Measurements from ENCODE around the gene CYP39A1.

The CYP39A1 gene

DNA sequence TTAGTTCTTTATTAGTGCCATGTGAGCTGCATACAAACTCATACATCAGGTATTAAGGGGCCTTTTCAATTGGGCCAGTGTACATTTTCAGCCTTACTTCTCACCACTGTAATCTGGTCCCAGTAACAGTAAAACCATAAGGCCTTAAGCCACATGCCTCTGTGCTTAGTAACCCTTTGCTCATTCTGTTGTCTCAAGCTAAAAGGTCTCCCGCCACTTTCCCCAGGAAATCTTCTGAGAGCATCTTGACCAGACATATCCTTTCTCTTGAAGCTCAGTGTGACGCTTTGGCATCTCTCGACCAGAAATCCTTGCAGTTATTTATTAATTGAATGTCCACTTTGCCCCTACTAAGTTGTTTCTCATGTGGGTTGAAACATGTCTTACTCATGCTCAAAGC, 68.0 kb downstream of the CYP39A1 start:
- no peak for DNase-seq

DNA sequence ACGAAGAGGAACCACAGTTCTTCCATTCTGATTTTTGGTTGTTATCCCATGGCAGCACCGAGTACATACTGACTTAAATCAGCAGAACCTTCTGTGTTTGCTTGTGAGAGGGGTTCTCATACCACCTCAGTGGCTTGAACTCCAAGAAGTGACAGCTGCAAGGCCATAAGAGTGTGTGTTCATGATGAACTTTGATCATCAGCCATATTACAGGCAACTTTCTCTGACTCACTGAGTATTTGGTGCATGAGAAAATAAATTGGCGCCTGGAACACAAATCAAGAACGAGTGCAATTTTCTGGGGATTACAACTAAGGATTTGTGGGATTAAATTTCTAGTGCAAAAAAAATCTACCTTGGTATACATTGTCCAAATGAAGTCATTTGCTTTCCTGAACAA, 68.9 kb downstream of the CYP39A1 start:
- no peak for DNase-seq

DNA sequence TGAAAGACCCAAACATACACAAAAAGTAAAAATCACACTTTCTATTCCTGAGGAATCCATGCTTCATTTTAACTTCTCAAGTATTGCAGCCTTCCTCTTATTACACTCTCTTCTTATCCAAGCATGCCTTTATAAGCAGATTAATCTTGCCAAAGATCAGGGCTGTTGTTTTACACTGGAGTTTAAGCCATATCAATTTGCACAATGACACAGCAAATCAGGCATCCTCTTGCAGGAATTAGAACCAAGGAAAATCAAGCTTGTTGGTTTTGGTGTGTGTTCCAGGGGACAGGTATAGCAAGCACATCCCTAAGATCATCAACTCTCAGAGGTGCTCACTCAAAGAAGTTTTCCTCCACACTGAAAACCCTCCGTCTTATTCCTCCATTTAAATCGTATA, 69.5 kb downstream of the CYP39A1 start:
- DNase-seq = no peak

DNA sequence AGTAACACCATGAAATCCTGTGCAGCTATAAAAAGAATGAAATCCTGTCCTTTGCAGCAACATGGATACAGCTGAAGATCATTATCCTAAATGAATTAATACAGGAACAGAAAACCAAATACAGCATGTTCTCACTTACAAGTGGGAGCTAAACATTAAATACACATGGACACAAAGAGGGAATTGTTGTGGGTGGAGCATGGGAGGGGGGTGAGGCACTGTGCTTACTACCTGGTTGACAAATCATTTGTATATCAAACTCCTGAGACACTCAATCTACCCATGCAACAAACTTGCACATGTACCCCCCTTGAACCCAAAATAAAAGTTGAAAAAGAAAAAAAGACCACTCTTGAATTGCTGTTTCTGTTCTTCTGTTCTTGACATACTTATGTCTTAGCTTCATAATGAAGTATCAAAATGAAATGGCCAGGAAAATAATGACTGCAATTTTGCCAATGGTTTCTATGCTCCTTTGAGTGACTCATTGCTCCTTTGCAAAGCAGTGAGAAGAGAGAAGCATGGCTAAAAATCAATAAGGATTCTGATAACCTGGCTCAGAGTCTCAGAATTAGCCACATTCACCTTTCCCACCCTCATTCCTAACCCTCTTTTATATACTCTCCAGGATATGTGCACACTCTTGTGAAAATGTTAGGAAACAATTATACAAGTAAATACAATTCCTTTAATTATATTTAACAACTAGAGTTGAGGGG, 71.0 kb downstream of the CYP39A1 start:
- DNase-seq = no peak

DNA sequence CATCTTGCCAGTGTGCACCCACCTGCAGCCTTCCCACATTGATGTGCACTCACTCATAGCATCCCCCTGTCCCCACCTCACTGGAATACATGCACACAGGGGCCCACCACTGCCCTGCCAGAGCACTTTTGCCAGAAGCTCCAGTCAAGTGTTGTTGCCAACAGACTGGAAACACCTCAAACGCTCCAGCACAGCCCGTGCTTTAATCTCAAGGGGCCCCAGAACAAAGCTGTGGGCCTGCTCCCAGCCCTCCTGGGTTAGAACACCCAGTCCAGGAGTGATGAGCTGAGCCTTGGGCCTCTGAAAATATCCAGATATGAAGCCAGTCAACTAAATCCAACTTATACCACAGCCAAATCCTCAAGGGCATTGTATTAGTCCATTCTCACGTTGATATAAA, 77.1 kb downstream of the CYP39A1 start:
- DNase-seq = no peak

DNA sequence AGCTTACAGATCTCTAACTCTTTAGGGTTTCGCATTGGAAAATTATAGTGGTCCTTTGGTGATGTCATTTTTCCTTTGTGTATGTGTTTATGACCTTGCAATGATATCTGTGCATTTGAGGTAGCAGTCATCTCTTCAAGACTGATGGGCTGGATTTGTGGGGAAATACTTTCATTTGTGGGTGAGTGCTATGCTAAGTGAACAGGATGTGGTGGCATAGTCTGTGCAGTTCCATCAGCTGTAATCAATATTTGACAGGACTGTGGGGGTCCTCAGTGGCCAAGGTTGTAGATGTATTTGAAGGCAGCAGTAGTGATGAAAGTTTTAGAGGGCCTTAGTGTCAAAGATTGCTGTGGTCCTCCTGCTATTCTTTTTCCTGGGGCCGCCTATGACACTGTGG, 79.5 kb downstream of the CYP39A1 start:
- DNase-seq = no peak

DNA sequence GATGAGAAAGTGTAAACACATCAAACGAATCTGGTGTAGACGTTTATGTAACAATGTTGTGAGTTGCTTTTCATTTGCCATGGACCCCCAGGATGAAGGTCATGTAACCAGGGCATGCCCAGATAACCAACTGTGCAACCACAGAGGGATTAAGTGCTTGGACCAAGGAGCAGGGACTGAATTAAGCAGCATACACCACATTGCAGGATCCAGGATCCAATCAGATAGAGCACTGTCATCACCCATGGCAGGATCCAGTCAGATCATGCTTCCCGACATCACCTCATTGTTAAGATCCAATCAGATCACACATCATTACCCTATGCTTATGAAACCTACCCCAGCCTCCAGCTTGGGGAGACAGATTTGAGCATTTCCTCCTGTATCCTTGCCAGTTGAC, 87.1 kb downstream of the CYP39A1 start:
- no peak for DNase-seq

DNA sequence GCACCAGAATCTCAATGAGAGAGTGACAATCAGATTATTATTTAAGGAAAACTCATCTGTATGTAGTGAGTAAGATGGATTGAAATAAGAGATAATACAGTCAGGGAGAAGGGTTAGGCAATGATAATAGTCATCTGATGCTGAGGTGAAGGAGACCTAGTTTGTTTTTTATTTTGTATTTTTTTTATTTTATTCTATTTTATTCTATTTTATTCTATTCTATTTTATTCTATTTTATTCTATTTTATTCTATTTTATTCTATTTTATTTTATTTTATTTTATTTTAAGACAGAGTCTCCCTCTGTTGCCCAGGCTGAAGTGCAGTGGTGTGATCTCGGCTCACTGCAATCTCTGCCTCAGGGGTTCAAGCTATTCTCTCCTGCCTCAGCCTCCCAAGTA, 88.7 kb downstream of the CYP39A1 start:
- no peak for DNase-seq

DNA sequence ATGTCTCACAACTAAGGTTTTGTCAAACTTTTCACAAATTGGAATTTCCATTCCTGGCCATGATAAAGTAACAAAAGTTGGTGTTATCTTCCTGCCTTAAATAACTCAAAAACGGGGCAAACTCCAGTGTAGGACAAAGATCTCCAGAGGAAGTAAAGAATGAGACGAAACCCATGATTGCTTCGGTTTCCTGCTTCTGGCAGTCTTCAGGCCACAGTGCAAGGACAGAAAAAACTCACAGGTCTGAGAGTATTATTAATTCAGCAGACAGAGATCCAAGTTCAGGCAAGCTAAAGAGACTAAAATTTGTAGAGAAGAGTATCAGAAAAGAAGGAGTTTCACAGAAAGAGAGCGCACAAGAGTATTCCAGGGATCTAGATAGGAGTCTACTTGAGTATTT, 96.6 kb downstream of the CYP39A1 start:
- DNase-seq = no peak

DNA sequence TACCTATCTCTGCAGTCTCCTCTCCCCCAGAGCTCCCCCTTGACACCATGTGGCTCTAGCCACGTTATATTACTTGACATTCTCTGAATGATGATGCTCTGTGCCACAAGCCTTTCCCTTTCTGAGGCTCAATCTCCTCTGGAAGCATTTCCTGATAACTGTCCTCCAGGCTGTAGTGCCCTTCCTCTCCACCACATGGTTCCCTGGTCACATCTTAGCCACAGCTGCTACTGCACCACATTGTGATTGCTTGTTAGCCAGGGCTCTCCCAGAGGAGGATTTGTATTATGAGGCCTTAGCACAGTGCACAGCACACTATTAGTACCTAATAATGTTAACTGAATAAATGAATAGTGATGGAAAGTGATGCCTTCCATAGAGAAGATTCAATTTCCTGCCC, 97.5 kb downstream of the CYP39A1 start:
- DNase-seq = no peak

DNA sequence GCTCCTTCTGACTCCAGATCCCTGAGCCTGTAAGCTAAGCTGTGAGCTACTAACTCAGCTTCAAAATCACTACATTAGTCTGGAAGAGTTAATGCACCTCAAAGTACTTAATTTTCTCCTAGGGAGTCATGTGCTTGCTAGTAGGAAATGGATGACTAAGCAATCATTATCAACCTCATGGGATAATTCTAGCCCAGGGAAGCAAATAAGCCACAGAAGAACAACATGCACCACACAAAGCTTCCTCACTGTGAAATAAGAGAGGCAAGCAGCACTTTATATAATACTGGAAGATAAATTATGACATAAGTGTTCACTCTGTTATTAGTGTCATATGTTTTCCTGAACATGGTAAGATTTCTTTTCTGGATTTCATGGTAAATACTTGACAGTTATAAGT, 103.5 kb downstream of the CYP39A1 start:
- DNase-seq = no peak

DNA sequence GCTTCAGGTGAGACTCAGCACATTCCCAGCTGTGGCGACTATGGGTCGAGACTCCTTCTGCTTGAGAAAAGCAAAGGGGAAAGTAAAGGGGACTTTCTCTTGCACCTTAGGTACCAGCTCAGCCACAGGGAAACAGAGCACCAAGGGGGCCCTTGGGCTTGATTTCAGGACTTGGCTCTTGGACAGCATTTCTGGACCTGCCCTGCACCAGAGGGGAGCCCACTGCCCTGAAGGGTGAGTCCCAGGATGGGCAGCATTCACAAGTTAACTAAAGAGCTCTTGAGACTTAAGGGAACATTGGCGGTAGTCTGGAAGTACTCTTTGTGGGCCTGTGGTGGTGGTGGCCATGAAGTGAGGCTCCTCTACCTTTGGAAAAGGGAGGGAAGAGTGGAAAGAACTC, 111.1 kb downstream of the CYP39A1 start:
- DNase-seq = no peak

DNA sequence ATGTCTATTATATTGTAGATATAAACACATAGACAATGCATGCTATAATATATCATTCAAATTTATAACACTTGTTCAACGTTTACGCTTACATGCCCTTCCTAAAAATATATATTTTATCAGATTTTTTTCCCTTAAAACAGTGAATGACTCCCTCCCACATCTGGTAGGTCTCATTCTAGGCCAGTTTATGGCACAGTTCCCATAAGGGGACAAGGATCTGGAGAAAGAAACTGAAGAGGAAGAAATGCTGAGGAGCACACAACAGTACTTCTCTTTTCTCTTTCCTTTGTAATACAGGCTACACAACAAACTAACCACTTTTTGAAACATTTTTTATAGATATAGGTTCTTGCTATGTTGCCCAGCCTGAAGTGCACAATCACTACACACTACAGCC, 112.8 kb downstream of the CYP39A1 start:
- DNase-seq = no peak

DNA sequence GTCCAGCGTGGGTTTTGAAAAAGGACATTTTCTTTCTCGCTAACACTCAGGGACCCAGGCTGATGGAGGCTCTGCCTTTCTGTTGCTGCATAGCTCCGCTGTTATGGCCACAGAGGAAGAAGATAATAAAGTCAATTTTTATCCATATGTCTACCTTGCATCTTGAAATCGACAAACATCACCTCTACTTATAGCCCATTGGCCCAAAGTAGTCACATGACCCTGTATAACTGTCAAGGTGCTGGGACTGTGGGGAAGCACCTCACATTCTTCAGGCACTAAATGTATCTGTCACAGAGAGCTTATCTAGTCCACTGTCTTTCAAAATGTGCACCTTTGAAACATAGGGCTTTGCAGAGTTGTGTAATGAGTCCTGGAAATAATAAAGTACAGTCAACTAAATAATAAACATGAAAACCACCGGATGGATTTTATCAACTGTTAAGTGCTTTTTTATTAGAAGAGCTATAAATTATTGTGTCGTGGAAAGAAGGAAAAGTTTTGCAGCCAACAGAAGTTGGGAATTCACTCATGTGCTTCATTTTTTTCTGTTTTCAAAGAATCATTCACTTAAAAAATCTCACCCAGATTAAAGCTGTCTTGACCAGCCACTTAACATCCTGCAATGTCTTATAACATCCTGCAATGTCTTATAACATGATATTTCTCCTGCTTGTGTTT, 113.7 kb downstream of the CYP39A1 start:
- DNase-seq = no peak

DNA sequence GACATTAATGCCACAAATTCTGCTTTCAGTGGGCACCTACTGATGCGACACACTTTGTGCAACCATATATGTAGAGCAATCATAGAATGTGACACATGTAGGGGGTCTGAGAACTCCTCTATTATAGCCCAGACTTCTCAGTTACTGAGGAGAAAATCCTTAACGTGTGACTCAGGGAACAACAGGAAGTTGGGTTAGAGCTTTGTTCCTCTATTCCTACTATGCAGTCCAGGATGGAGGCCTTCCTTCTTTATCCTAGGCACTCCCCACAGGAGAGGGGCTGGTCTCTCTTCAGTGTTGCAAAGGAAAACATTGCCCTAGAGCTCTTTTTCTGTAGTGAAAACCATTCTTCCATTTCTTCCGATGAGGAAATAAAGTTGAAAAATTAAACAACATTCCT, 121.7 kb downstream of the CYP39A1 start:
- no peak for DNase-seq

DNA sequence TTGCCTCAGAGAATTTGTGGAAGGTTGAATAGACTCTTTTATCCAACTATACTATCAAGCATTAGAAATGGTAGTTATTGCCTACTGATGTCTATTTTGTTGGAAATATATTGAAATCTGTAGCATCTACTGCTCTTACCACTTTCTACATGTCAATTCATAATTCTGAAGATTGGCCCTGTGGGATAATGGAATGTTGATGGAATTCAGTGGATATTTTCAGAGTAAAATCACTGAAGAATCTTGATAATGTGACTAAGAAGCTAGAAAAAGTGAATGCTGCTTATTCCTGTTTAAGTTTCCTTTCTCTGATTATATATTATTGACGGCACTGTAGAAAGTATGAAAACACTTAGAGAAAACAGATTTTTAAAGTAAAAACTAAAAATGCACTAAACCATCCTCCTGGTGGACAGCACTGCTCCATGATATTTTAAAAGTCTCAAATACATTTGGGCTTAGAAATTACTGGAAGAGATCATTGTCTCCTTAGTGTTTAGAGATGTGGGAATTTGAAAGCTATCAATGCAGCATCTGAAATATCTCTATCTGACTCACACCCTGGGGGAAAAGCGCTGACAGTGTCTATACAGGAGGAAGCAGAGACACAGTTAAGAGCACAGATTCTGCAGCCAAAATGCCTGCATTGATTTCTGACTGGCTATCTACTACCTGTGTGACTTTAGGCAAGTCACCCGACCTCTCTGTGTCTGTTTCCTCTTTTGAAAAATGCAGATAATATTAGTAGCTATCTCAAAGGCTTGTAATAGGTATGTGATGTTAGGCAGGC, 123.5 kb downstream of the CYP39A1 start:
- DNase-seq = no peak

DNA sequence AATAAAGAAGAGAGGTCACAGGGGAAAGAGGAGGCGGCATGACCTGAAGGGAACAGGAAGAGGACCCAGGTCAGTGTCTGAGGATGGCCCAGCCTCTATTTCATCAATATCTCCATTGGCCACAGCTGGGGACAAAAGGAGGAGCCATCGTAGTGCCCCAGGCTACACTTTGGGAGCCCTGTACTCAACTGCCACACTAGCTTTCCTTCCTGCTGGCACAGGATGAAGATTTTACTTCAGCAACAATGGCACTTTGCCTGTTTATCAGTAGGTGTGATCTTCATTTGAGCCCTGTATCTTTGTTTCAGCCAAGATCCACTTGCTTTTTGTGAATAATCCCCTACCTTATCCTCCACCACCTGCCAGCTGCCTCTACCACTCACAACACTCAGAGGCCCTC, 126.0 kb downstream of the CYP39A1 start:
- no peak for DNase-seq

DNA sequence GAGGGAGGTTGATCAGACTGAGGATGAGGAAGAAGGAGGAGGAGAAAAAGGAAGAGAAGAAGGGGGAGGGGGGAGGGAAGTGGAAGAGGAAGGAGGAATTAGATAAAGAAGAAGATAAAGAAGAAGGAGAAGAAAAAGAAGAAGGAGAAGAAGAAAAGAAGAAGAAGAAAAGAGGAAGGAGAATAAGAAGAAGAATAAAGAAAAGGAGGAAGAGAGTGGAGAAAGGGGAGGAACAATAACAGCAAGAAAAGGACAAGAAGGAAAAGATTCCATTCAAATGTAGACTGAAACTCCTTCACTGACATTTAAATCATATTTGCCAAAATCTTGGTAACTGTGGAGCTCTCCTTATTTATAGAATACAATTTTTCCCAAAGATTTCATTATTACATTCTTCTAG, 127.0 kb downstream of the CYP39A1 start:
- no peak for DNase-seq

DNA sequence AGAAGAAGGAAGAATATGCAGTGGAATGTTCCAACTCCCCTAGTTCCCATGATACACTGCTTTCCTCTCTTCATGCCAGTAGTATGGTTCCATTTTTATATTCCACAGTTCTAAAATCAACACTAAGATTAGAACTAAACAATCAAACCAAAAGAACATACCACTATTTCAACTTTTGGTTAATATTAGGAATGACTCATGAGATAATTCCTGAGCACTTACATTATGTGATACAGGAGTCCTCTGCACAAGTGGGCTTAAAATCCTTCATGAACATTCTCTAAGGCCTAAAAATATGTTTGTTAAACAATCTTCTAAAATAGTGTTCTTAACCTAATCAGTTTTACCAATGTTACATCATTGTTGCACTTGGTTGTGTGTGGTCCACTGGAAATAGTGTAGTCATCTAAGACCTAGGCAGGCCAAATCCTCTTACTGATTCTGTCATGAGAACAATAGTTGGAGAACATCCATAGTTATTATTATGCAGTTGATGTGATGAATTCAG, 131.1 kb downstream of the CYP39A1 start:
- no peak for DNase-seq

DNA sequence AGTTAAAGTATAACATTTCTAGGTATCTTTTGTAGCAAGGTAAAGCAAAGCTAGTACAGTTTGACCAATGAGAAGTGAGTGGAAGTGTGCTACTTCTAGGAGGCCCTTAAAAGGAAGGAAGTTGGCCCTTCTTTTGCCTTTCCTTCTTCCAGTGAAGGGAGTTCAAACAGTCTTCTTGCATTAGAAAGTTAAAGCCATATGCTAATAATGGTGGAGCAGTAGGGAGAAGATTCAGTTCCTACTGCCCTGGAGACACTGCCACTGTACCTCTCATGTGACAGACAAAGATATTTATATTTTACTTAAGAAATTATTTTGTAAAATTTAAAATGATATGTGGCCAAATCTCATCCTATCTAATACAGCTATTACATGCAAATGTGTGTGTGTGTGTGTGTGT, 135.4 kb downstream of the CYP39A1 start:
- DNase-seq = no peak

DNA sequence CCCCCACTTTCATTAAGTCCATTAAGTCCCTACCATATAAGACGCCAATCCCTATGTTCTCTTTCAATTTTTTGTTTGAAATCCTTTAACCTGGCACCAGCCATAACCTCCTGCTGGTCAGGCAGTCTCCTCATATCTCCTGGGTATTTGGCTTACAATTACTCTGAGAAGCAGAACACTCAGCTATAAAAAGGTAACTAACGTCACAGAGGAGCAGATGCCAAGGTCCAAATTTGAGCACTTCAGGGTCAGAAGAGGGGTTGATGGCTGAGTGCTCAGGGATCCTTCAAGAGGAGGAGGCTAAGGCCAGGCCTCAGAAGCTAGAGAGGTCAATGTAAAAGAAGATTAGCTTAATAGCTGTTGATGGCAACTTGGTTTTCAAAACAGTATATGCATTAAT, 139.1 kb downstream of the CYP39A1 start:
- no peak for DNase-seq

DNA sequence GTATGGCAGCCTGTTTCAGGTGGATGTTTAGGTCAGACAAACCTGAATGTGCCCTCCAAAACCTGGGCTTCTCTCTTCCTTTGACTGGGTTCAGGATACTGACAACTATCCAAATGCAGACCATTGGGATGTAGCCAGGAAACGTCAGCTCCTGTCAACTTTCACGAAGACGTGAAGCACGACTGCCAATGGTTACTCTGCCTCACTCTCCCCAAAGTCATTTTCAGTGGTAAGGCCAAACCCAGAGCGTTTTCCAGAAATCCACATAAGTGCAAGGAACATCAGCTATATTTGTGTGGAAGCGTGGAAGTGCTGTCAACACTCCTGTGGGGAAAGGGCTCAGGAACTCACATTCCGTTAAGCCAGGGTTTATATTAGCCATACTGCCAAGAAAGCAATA, 141.3 kb downstream of the CYP39A1 start:
- DNase-seq = no peak

DNA sequence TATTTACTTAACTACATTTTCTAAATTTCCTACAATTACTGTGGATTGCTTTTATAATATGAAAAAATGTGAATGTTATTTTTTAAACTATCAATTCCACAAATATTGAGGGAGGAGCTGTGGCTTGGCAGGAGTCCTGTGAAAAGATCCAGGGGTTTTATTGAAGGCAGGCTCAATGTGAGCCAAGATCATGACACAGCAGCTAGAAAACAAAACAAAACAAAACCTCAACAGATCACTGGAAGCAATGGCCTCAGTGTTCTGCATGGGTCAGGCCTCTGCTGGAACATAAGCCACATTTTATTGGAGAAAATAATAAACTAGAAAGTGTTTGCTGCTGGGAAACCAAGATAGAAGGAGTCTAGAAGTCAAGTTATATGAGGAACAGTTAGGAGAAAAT, 142.0 kb downstream of the CYP39A1 start:
- DNase-seq = no peak

DNA sequence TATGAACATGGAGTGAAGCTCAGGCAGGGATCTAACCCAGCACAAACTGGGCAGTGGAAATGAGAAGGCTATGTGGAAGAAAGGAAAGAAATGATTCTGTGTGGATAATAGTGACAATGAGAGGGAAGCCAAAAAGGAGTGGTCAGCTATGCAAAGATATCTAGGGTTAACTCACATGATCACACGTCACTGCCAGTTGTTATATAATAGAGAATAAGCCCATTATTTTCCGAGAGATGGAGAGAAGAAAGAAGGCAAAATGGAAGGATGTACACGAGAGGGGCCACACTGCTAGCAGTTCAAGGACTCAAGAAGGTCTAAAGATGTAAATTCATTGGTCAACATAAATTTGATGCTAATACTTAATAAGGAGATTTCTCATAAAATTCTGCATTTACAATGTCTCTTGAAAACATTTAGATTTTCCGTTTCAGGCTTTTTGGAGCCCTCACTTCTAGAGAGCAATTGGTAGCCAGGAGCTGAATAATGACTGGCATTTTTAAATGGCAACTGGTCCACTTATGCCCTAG, 142.6 kb downstream of the CYP39A1 start:
- DNase-seq = no peak
